ENCODE results near the gene BBS4.
"Not testable (repeated sequence)": the region's sequence is repeated elsewhere in the genome, so short reads cannot be mapped to it uniquely, and the experiment has no call there.

Gene BBS4

GRCh38 chr15:72685925-72686794 lies at the start of gene BBS4, which contains the start of gene HIGD2B:
Gene BBS4 (plus strand): TSS chr15:72686207. CDS start chr15:72686228, 21 bp downstream.
Gene HIGD2B (minus strand): TSS chr15:72686182. CDS start chr15:72676374, 9,808 bp downstream.
- peak; percentile 88 for DNase-seq

- peak; percentile 64 for DNase-seq
Observed at GRCh38 chr15:72636519-72637282, 49.3 kb upstream of the BBS4 start.

DNA sequence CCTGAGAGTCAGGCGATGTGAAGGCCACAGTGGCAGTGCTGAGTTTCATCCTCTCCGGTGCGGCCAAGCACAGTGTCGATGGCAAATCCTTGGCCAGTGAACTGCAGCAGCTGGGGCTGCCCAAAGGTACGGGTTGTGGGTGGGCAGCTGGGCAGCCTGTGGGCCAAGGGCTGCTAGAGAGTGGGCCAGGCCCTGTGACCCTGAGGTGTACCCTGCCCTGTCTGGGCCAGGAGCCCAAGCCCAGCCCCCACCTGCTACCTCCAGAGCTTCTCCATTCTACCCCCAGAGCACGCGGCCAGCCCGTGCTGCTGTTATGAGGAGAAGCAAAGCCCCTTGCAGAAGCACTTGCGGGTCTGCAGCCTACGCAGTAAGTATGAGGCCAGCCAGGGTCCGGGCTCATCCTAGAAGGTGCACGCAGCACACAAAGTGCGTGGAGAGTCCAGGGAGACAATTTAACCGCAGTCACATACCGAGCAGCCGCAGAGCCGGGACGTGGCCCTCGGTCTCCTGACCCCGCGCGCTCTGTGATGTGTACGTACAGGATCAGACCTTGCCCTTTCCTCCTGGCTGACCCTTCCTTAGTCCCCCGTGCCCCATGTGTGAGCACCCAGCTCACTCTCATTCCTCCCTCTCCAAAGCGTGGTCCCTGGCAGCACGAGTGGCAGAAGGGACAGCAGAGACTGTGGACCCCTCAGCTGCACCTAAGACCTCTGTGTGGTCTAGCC lies 46.1 kb upstream of the BBS4 start:
- DNase-seq = not testable (repeated sequence)

DNA sequence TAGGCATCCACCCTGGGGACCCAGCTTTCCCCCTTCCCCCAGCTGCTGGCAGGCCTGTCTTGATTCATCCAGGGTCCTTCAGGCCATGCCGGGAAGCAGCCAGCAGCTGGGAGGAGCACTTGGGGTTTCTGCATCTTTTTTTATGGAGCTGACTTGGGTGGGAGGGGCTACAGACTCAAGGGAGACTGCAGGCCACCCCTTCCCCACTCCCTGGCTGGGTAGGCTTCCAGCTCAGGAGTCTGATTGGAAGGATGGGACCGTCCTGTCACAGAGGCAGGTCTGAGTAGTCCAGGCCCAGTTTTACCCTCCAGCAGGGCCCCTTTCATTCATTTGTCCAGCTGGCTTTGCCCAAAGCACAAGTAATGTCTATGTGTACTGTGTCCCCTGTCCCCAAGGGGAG lies 43.7 kb upstream of the BBS4 start:
- not testable (repeated sequence) for DNase-seq

GRCh38 chr15:72648631-72649253 lies 37.3 kb upstream of the BBS4 start:
- not testable (repeated sequence) for DNase-seq

DNA sequence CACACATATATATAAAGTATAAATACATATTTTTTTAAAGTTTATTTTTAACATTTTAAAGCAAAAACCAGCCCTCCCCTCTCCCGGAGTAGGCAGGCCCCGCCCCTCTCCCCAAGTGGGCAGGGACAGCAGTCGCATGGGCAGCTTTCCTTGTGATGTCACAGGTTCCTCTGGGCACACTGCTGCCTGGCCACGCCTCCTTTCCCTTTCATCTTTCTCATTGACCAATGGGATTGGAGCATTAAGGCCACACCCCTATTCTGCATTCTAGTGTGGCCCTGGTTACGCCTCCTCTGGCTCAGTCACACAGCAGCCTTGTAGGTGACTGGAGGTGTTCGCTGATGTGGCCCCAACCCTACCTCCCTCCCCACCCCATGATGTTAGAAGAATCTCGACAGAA lies 31.6 kb upstream of the BBS4 start, which contains the start of gene GOLGA6B:
Gene GOLGA6B, plus strand, starts transcription at position 301 of the 400 bp plus-strand sequence. Its CDS starts 41 bp downstream, at position 342.
- not testable (repeated sequence) for DNase-seq

GRCh38 chr15:72656014-72656413 lies 30.0 kb upstream of the BBS4 start:
- not testable (repeated sequence) for DNase-seq

DNA sequence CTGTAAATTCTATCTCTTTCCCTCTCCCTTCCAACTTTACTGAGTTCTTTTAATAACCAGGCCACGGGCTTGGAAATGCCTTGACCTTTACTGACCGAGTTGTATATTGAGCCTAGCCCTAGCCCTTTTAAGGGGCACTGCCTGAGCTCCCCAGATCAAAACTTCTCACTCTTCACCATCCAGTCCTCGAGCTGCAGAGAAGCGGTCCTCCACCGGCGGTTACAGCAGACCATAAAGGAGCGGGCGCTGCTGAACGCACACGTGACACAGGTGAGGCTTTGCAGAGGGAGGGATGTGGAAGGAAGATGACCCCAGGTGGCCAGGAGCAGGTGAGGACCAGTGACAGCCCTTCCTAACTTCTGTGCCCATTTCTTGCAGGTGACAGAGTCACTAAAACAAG lies 24.9 kb upstream of the BBS4 start:
- not testable (repeated sequence) for DNase-seq

GRCh38 chr15:72663931-72664330 lies 22.1 kb upstream of the BBS4 start:
- DNase-seq = not testable (repeated sequence)

DNA sequence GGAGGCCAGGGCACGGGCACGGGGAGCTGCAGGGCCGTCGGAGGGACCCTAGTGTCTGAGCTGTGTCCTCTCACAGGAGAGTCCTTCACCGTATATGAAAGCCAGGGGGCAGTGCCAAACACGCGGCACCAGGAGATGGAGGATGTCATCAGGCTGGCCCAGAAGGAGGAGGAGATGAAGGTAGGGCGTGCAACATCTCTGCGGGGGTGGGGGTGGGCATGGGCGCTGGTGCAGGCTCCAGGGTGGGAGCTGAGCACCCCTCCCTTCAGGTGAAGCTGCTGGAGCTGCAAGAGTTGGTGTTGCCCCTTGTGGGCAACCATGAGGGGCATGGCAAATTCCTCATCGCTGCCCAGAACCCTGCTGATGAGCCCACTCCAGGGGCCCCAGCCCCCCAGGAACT lies 20.3 kb upstream of the BBS4 start:
- DNase-seq = not testable (repeated sequence)

DNA sequence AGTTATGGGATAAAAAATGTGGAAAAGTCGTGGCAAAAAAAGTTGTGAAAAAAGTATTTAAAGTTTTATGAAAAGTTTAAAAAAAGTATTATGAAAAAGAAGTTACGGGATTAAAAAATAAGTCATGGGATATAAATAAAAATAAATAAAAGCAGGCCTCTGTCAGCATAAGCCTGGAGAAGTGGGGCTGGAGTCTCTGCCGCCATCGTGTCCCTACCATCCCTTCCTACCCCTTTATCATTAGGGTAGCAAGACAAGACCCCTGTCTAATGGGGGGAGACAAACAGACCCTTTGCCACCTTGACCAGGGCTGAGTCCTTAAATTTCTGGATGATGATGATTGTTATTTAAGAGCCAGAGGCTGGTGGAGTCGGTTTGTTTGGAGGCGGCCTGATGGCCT lies 16.2 kb upstream of the BBS4 start:
- DNase-seq = not testable (repeated sequence)

DNA sequence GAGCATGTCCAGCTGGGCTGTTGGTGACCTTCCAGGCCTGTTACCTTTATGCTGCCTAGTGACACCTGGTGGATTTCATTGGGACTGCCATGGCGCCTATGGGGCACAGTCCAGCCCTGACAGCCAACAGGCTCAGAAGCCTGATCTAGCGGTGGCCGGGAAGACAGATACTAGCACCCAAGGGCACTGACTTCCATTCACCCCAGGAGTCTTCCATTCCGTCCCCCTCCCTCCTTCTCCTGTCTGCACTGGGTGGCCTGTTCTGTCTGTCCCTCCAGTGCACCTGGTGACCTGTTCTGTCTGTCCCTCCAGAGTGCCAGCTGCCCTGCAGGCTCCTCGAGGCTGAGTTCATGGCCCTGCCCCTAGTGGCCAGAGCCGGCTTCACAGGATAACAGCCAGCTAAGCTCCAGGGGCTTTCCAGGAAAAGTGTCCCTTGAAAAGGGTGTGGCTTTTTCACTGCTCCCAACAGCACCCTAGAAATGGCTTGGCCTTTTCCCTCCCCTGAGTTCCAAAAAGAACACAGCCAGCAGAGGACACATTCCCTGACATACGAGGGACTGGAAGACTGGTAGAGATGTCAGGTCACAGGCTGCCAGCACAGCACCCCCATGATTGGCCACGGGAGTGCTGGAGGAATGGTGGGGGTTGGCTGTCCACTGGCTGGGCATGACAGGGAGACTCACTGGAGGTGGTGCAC lies 15.2 kb upstream of the BBS4 start:
- peak; percentile 77 for DNase-seq

GRCh38 chr15:72671525-72671924 lies 14.5 kb upstream of the BBS4 start:
- DNase-seq = no peak

GRCh38 chr15:72676838-72677237 lies 9.2 kb upstream of the BBS4 start:
- DNase-seq = no peak

- no peak for DNase-seq
Observed at GRCh38 chr15:72680931-72681330, 5.1 kb upstream of the BBS4 start.

- no peak for DNase-seq
Observed at GRCh38 chr15:72682772-72683171, 3.2 kb upstream of the BBS4 start.

DNA sequence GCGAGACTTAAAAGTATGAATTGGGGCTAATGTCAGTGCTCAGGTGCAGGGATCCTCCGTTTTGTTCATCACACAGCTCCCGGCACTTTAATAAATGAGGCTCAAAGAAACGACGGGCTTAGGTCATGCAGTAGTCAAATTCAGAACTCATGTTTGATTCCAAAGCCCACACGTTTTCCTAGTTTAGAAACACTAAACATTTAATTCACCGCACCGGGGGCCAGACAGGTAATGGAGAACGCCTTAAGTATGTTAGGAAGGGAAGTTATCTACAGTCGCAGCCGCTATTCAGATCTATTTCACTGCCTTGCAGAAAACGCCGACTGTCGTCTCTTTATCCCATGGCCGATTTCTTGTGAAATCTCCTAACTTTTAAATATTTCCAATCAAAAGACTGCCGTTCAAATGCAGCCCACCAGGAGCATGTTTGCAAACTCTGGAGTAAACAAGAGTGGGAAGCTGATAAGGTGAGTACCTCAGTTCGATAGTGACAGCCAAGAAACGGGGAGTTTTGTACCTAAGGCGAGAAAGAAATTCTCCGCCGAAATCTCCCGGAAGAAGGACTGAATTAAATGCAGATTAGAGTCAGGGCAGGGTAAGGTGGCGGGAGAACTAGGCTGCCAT lies 594 bp upstream of the BBS4 start:
- no peak for DNase-seq

GRCh38 chr15:72688697-72689096 lies 2.7 kb downstream of the BBS4 start:
- no peak for DNase-seq

- no peak for DNase-seq
Observed at GRCh38 chr15:72690938-72691337, 4.9 kb downstream of the BBS4 start.

GRCh38 chr15:72698938-72699337 lies 12.9 kb downstream of the BBS4 start:
- DNase-seq = no peak

DNA sequence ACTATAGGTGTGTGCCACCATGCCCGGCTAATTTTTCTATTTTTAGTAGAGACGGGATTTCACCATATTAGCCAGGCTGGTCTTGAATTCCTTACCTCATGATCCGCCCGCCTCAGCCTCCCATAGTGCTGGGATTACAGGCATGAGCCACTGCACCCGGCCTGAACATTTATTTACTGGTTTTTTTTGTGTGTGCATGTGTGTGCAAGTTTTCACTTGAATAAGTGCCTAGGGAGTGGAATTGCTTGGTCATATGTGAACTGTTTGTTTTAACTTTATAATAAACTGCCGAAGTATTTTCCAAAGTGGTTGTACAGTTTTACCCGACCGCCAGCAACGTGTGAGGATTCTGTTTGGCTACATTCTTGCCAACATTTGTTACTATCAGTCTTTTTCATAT lies 14.1 kb downstream of the BBS4 start:
- DNase-seq = no peak
